ENCODE data around the gene RAB26. TPM values are rescaled to one million over a fixed set of nuclear protein-coding genes. Genes with fewer than 3 reads are reported as not detected.

The RAB26 gene
- total RNA-seq, 3 donors from 2014 or later: 3.5 to 3.9 TPM; not detected in 1

DNA sequence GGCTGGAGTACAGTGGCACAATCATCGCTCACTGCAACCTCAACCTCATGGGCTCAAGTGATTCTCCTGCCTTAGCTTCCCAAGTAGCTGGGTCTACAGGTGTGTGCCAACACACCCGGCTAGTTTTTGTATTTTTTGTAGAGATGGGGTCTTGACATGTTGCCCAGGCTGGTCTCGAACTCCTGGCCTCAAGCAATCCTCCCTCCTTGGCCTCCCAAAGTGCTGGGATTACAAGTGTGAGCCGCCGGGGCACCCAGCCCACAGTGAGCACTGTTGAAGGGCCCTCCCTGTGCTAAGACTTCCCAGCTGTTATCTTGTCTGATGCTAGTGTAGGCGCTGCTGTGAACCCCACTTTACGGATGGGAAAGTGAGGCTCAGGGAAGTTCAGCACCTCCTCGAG lies 40.0 kb downstream of the RAB26 start:
- Histone ChIP-seq H3K4me1 (no peaks in the 10 kb centered on the region), H3K36me3 (no peaks in the 10 kb centered on the region), H3K9me3 (no peaks in the 10 kb centered on the region), H3K4me3 (no peak overlapping the region), H3K27me3 (no peaks in the 10 kb centered on the region), H3K27ac (no peak overlapping the region)
- intact Hi-C loops (cut with DNase I; ENCODE audit: low total_unique reads): no loop called here
- no peak for TF ChIP-seq POLR2AphosphoS5 (IDR thresholded peaks at IDR 0.05)
- TF ChIP-seq, protein P1, sequence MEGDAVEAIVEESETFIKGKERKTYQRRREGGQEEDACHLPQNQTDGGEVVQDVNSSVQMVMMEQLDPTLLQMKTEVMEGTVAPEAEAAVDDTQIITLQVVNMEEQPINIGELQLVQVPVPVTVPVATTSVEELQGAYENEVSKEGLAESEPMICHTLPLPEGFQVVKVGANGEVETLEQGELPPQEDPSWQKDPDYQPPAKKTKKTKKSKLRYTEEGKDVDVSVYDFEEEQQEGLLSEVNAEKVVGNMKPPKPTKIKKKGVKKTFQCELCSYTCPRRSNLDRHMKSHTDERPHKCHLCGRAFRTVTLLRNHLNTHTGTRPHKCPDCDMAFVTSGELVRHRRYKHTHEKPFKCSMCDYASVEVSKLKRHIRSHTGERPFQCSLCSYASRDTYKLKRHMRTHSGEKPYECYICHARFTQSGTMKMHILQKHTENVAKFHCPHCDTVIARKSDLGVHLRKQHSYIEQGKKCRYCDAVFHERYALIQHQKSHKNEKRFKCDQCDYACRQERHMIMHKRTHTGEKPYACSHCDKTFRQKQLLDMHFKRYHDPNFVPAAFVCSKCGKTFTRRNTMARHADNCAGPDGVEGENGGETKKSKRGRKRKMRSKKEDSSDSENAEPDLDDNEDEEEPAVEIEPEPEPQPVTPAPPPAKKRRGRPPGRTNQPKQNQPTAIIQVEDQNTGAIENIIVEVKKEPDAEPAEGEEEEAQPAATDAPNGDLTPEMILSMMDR (IDR thresholded peaks at IDR 0.05): no peak
- TF ChIP-seq POLR2A (IDR thresholded peaks at IDR 0.05): no peak
- DNase-seq (ENCODE audit: low spot score in 2 of 2): no peak

GRCh38 chr16:2189252-2189893 lies 40.9 kb downstream of the RAB26 start:
- H3K9me3 ChIP-seq: no peaks in the 10 kb centered on the region
- TF ChIP-seq POLR2AphosphoS5 (IDR thresholded peaks at IDR 0.05) (no peak), POLR2A (IDR thresholded peaks at IDR 0.05) (no peak)
- TF ChIP-seq, protein P1 (IDR thresholded peaks at IDR 0.05): no peak

GRCh38 chr16:2190002-2190658 lies 41.7 kb downstream of the RAB26 start:
- Histone ChIP-seq H3K4me3 (no peak overlapping the region), H3K9me3 (no peaks in the 10 kb centered on the region), H3K36me3 (no peaks in the 10 kb centered on the region), H3K4me1 (peaks cover 0 to 5% of the 10 kb centered on the region in 2 donors), H3K27me3 (no peaks in the 10 kb centered on the region), H3K27ac (no peak overlapping the region)
- TF ChIP-seq POLR2AphosphoS5 (IDR thresholded peaks at IDR 0.05) (no peak), POLR2A (IDR thresholded peaks at IDR 0.05) (no peak)
- TF ChIP-seq, protein P1 (IDR thresholded peaks at IDR 0.05): no peak
- DNase-seq (ENCODE audit: low spot score in 2 of 2): no peak
- intact Hi-C loops (cut with DNase I; ENCODE audit: low total_unique reads): no loop called here

More at GRCh38 chr16:2189252-2189893, 40.9 kb downstream of the RAB26 start:
- no peak for DNase-seq (ENCODE audit: low spot score in 2 of 2)
- no peaks in the 10 kb centered on the region for H3K36me3 ChIP-seq
- intact Hi-C loops (cut with DNase I; ENCODE audit: low total_unique reads): no loop called here
- no peaks in the 10 kb centered on the region for H3K4me1 ChIP-seq
- H3K27ac ChIP-seq: no peak overlapping the region
- H3K27me3 ChIP-seq: no peaks in the 10 kb centered on the region
- H3K4me3 ChIP-seq: no peak overlapping the region

DNA sequence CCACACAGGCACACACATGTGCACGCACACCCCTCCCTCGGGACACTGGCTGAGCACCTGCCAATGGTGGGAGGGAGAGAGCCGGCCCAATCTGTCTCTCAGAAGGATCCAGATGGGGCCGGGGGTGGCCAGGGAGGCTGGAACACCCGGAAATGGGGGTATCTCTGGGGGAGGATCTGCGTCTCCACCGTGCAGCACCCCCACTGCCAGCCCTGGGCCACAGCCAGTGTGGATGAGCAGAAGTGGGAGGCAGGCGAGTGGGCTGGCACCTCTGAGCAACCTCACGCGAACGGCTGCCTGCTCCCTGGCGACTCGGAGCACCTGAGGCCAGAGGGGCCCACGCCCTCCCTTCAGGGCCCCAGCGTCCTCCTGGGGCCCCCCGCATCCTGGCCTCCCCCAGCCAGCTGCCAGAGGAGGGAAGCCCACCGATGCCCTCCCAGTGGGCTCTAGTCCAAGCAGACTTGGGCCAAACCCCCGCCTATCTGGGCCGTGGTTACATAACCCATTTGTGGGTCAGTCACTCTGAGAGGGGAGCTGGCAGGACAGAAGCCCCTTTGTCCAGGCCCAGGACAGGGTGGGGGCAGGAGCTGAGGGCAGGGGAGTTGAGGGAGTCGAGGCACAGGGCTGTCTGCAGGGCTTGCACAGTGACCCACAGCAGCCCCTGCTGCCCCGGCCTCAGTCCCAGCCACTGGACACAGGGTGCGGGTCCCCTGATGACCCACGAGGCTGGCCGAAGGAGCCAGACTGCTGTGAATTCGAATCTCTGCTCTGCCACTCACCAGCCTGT lies 42.4 kb downstream of the RAB26 start:
- H3K4me3 ChIP-seq: no peak overlapping the region
- no peak for DNase-seq (ENCODE audit: low spot score in 2 of 2)
- H3K27ac ChIP-seq: no peak overlapping the region
- TF ChIP-seq POLR2AphosphoS5 (IDR thresholded peaks at IDR 0.05): no peak
- TF ChIP-seq POLR2A (IDR thresholded peaks at IDR 0.05): no peak
- TF ChIP-seq, protein P1 (IDR thresholded peaks at IDR 0.05): no peak
- H3K36me3 ChIP-seq: no peaks in the 10 kb centered on the region
- H3K9me3 ChIP-seq: no peaks in the 10 kb centered on the region
- H3K27me3 ChIP-seq: no peaks in the 10 kb centered on the region
- intact Hi-C loops (cut with DNase I; ENCODE audit: low total_unique reads): no loop called here
- peaks cover under 1 to 12% of the 10 kb centered on the region in 2 donors for H3K4me1 ChIP-seq

DNA sequence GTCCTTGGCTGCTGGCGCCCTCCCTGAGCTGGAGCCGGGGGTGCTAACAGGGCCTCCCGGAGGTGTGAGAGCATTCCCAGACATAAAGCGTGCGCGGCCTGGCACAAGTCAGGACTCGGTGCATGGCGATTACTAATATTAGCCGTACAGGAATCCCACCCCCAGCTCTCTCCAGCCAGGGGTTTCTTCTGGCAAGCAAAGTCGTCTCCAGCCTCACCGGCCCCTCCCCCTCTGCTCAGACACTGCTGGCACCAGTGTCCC lies 43.0 kb downstream of the RAB26 start:
- H3K9me3 ChIP-seq: no peaks in the 10 kb centered on the region
- no peaks in the 10 kb centered on the region for H3K36me3 ChIP-seq
- H3K27ac ChIP-seq: no peak overlapping the region
- DNase-seq (ENCODE audit: low spot score in 2 of 2): no peak
- H3K4me1 ChIP-seq: peaks cover 5 to 14% of the 10 kb centered on the region in 2 donors
- TF ChIP-seq POLR2A (IDR thresholded peaks at IDR 0.05): no peak
- no peak for TF ChIP-seq POLR2AphosphoS5 (IDR thresholded peaks at IDR 0.05)
- TF ChIP-seq, protein P1 (IDR thresholded peaks at IDR 0.05): no peak
- no peaks in the 10 kb centered on the region for H3K27me3 ChIP-seq
- H3K4me3 ChIP-seq: no peak overlapping the region
- intact Hi-C loops (cut with DNase I; ENCODE audit: low total_unique reads): no loop called here

All from breast epithelium (tissue), 4 donors.